ENCODE data around the gene SERPINB3.
"Not testable (repeated sequence)": the region's sequence is repeated elsewhere in the genome, so short reads cannot be mapped to it uniquely, and the experiment has no call there.

The SERPINB3 gene

DNA sequence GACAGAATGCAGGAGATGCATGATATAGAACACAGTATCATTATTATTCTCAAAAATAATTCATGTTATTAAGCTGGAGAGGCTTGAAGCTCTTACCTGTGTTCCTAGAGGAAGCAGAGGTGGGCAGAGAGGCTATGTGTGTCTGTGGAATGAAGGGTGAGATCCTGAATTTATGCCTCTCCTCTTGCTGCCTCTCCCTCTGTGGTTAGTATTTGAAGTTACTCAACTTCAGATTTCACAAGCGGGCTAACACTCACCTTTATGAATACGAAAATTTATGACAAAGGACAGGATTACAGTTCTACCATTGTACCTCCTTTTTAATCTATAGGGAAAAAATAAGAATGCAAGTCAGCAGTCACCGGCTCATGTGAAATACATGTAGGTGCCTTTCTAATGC, at the start of gene SERPINB3:
SERPINB3 (minus strand) TSS at position 144 of the 400 bp plus-strand sequence. CDS start 677 bp downstream, outside the sequence.
- not testable (repeated sequence) for H3K36me3 Mint-ChIP-seq, H3K27me3 Mint-ChIP-seq, H3K4me3 Mint-ChIP-seq, H3K4me1 Mint-ChIP-seq, H3K27ac Mint-ChIP-seq
- H3K9me3 Mint-ChIP-seq: peaks cover 11% of the 10 kb centered on the region

DNA sequence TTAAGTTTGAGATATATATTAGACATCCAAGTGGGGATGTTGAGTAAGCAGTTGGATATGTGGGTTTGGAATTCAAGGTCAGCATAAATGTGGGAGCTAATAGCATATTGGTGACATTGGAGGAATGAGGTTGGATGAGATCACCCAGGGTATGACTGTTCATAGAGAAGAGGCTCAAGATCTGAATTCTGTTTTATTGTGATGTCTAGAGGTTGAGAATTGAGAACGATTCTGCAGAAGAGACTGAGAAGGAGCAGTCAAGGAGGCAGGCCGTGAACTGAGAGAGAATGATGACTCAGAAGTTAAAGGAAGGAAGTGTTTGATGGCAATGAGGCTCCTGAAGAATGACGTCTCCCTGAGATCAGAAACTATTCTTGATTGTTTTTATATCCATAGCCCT, 47.0 kb upstream of the SERPINB3 start:
- Mint-ChIP-seq H3K27me3 (peaks cover 2% of the 10 kb centered on the region), H3K4me3 (no peak overlapping the region), H3K27ac (no peak overlapping the region), H3K4me1 (no peaks in the 10 kb centered on the region), H3K9me3 (no peaks in the 10 kb centered on the region), H3K36me3 (no peaks in the 10 kb centered on the region)

DNA sequence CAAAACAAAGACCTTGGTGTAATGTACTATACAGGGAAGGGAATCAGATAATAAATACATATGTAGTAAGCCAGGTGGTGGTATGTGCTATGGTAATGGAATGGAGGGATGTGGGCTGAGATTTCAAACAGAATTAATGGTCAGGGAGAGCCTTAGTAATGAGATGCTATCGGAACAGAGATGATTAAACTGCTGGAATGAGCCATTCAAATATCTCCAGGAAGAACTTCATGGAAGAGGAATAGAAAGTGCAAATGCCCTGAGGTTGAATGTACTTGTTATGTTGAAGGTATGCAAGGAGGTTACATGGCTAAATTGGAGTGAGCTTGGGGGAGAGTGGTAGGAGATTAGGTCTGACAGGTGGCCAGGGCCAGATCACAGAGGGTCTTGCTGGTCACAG, 46.1 kb upstream of the SERPINB3 start:
- Mint-ChIP-seq H3K4me3 (no peak overlapping the region), H3K36me3 (no peaks in the 10 kb centered on the region), H3K9me3 (no peaks in the 10 kb centered on the region), H3K27me3 (peaks cover 2% of the 10 kb centered on the region), H3K4me1 (no peaks in the 10 kb centered on the region), H3K27ac (no peak overlapping the region)

DNA sequence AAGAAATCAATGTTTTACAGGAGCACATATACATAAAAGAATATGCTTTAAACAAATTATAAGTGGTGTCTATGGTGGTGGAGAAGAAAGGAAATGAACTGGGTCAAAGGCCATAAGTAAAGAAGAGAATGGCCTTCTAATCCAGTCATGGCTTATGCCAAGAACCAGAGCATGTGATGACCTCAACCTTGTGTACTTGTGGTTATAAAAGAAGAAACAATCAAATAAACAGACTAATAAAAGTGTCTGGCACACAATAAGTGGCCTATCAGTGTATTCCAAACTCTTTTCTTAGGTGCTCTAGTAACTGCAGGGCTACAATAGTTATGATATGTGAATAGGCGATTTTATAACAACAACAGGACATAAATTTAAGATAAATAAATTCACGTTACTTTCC, 43.7 kb upstream of the SERPINB3 start:
- Mint-ChIP-seq H3K27ac (no peak overlapping the region), H3K36me3 (no peaks in the 10 kb centered on the region), H3K4me3 (no peak overlapping the region), H3K4me1 (no peaks in the 10 kb centered on the region), H3K9me3 (no peaks in the 10 kb centered on the region), H3K27me3 (peaks cover 4% of the 10 kb centered on the region)

DNA sequence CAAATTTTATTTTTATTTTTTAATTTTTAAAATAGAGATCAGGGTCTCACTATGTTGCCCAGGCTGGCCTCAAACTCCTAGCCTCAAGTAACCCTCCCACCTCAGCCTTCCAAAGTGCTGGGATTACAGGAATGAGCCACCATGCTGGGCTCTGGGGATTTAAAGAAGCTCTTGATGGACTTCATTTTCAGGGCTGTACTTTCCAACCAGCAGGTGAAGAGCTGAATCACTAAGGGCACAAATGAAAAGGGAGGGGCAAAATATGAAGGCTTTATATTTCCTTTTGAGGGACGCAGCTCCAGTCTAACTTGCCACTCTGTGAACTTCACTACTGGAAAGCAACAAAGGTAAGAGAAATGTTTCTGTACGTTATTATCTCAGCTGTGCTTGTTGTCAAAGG, 41.0 kb upstream of the SERPINB3 start, which contains the start of gene SERPINB11:
SERPINB11 (plus strand) TSS at position 301 of the 400 bp plus-strand sequence. CDS start 7,234 bp downstream, outside the sequence.
- H3K36me3 Mint-ChIP-seq: no peaks in the 10 kb centered on the region

DNA sequence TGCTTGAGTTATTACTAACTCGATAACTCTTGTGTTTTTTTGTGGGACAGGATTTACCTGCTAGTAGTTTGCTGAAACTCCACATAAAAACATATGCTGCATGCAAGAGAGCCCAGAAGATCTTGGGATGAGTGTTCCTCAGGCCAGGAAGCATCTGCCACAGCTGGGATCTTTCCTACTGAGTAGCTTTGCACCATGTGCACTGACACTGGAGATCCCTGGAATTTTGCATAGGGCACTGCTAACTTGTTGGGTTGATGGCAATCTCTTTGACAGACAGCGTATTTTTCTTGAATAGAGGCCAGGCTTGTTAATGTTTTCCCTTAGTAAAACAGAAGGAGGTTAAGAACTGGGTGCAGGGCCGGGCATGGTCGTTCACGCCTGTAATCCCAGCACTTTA, 40.3 kb upstream of the SERPINB3 start:
- Mint-ChIP-seq H3K27ac (no peak overlapping the region), H3K36me3 (no peaks in the 10 kb centered on the region), H3K4me3 (no peak overlapping the region), H3K27me3 (peaks cover 4% of the 10 kb centered on the region), H3K4me1 (no peaks in the 10 kb centered on the region), H3K9me3 (no peaks in the 10 kb centered on the region)

More for the DNA sequence above, 41.0 kb upstream of the SERPINB3 start, which contains the start of gene SERPINB11:
- H3K4me3 Mint-ChIP-seq: no peak within 1 kb of the TSS
- no peak within 1 kb of the TSS for H3K27ac Mint-ChIP-seq
- H3K27me3 Mint-ChIP-seq: peaks cover 4% of the 10 kb centered on the region
- no peaks in the 10 kb centered on the region for H3K4me1 Mint-ChIP-seq
- H3K9me3 Mint-ChIP-seq: no peaks in the 10 kb centered on the region

DNA sequence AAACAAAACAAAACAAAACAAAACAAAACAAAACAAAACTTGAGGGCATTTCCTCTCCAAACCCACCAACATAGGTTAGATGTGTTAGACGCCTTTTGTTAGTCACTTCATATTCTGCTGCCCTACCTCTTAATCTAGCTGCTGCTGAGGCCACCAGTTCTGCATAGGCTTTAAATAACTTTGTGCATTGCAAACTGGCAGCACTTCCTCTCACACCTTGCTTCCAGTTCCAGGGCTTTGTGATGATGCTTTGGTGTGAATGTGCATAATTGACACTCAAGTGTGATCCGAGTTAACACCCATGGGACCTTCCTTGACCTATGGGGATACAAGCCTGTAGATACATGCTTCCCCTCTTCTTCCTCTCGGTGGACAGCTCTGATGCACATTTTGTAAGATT, 38.8 kb upstream of the SERPINB3 start:
- Mint-ChIP-seq H3K36me3 (no peaks in the 10 kb centered on the region), H3K4me3 (no peak overlapping the region), H3K27me3 (peaks cover 4% of the 10 kb centered on the region), H3K9me3 (no peaks in the 10 kb centered on the region), H3K27ac (no peak overlapping the region), H3K4me1 (no peaks in the 10 kb centered on the region)

DNA sequence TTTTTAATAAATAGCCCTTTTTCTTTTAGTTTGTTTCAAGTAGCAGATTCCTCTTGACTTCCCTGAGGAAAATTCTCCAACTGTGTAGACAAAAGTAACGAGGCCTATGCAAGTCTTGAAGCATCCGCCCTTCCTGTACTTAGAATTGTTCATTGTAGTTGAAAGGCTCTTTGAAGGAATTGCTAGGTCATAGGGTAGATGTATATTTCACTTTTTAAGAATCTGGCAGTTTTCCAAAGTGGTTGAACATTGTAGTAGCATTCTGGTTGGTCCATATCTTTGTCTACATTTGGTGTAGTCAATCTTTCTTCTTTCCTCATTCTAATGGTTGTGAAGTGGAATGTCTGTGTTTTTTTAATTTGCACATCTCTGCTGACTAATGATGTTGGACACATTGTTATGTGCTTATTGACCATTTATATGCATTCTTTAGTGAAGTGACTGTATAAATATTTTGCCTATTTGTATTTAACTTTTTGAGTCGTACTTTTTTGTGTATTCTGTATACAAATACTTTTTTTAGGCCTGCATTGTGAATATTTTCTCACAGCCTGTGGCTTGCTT, 35.5 kb upstream of the SERPINB3 start:
- peaks cover 2% of the 10 kb centered on the region for H3K27me3 Mint-ChIP-seq
- H3K36me3 Mint-ChIP-seq: no peaks in the 10 kb centered on the region
- H3K4me3 Mint-ChIP-seq: no peak overlapping the region
- no peak overlapping the region for H3K27ac Mint-ChIP-seq
- H3K9me3 Mint-ChIP-seq: peaks cover 9% of the 10 kb centered on the region
- H3K4me1 Mint-ChIP-seq: no peaks in the 10 kb centered on the region

DNA sequence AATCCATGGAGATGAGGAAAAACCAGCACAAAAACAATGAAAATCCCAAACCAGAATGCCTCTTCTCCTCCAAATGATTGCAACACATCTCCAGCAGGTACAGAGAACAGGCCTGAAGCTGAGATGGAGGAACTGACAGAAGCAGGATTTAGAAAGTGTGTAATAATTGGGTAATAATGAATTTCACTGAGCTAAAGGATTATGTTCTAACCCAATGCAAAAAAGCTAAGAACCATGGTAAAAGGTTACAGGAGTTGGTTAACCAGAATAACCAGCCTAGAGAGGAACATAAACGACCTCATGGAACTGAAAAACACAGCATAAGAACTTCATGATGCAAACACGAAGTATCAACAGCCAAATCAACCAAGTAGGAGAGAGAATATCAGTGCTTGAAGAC, 27.4 kb upstream of the SERPINB3 start:
- Mint-ChIP-seq H3K9me3 (peaks cover 21% of the 10 kb centered on the region), H3K27me3 (peaks cover 8% of the 10 kb centered on the region), H3K36me3 (no peaks in the 10 kb centered on the region), H3K27ac (no peak overlapping the region), H3K4me3 (no peak overlapping the region), H3K4me1 (no peaks in the 10 kb centered on the region)

DNA sequence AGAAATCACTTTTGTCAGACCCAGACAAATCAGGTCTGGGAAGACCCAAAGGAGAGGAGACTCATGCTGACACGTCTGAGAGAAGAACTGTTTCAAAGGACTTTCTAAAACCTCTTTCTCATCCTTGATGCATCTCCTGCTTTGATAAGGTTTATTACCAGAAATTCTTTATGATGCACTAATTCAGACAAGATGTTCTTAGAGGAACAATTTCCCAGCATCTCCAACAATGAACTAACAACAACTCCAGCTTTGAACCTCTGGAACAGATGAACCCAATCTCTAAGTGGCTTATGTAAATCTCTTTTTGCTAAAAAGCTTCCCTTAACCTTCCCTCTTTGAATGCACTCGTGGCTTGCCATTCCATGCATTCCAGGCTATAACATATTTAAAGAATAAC, 25.2 kb upstream of the SERPINB3 start:
- Mint-ChIP-seq H3K27ac (no peak overlapping the region), H3K36me3 (no peaks in the 10 kb centered on the region), H3K4me3 (no peak overlapping the region), H3K9me3 (peaks cover 12% of the 10 kb centered on the region), H3K4me1 (no peaks in the 10 kb centered on the region), H3K27me3 (peaks cover 10% of the 10 kb centered on the region)

DNA sequence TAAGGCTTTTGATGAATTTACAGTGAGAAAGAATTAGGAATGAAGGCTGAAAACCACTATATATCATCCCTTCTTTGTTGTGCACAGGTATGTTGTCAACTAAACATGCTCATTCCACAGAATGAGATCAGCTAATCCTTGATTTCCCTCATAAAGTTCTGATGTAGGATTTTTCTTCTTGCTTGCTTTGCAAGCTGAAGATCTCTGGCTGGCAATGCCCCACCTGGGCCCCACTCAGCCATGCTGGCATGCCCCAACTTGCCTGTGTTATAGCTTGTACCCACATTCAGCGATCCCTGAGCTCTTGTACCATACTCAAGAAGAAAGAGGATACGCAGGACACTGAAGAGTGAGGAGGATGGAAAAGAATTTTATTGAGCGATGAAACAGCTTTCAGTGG, 23.0 kb upstream of the SERPINB3 start:
- peaks cover 9% of the 10 kb centered on the region for H3K9me3 Mint-ChIP-seq
- H3K36me3 Mint-ChIP-seq: no peaks in the 10 kb centered on the region
- peaks cover 12% of the 10 kb centered on the region for H3K27me3 Mint-ChIP-seq
- H3K4me1 Mint-ChIP-seq: no peaks in the 10 kb centered on the region
- H3K27ac Mint-ChIP-seq: no peak overlapping the region
- H3K4me3 Mint-ChIP-seq: no peak overlapping the region

DNA sequence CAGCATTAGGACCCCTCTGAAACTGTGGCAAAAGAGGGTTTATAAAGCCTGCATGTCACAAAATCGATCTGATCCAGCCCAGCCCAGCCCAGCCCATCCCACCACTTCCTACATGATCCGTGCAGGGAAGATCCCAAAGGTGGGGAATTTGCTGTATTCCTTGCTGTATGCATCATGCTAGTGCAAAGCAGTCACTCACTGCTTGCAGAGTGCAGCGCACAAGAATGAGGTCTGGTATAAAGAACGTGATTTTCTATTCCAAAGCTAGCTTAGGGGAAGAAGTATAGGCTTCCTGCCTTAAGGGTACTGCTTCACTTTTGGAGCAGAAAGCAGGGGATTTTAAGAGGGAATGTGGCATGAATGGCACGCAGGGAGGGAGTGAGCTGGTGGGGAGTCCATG, 22.2 kb upstream of the SERPINB3 start:
- Mint-ChIP-seq H3K4me3 (no peak overlapping the region), H3K36me3 (no peaks in the 10 kb centered on the region), H3K9me3 (peaks cover 4% of the 10 kb centered on the region), H3K27me3 (peaks cover 12% of the 10 kb centered on the region), H3K27ac (no peak overlapping the region), H3K4me1 (no peaks in the 10 kb centered on the region)

DNA sequence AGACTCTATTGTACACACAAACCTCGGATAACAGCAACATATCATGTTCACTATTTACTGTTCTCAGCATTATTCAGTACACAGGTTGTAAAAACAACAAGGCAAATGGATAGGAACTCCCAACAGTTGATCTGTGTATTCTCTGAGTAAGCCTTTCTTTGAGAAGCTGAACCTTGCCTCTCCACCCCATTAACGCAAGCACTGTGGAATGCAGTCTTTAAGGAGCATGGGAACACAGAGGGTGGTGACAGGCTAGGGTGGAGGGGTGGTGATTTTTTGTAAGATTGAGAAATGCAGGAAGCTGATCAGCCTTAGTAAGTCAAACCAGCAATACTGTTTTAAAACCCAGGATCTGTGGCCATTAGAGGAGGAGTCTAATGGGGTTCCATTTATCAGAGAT, 21.5 kb upstream of the SERPINB3 start:
- Mint-ChIP-seq H3K27me3 (peaks cover 12% of the 10 kb centered on the region), H3K36me3 (no peaks in the 10 kb centered on the region), H3K4me3 (no peak overlapping the region), H3K4me1 (no peaks in the 10 kb centered on the region), H3K9me3 (peaks cover 4% of the 10 kb centered on the region), H3K27ac (no peak overlapping the region)

DNA sequence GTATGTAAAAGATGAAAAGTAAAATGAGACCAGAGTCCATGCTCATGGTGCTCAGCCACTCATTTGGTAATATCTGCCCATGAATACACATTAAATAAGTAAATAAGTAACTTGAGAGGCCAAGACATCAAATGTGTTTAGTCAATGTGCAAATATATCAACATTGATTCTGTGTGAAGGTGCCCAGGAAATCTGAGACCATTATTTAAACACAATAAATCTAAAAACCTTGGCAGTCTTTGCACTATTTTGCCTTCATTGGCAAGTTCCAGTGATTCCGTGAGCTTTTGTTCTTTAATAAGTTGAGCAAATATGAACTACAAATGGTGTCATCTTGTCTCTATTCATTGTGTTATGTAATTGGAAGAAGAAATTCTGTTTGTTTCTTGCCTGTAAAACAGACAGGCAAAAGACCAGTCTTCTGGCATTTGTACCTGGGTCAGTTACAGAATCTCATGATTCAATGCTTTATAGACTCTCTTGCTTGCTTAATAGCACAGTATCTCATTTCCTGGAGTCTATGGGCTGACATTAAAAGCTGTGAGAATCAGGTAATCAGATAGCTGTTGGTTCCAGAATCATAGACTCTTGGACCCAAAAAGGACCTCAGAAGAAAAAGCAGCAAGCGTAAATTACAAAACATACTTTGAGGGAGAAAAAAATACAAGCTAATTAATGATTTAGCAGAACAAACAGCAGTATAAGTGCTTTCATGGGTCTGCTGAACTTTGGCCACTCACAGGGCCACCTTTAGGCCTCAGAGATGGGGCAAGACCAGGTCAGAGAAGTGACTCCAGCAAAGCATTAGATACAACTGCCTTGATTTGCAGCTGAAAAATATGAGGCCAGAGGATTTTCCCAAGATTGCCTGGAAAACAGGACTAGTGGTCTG, 20.0 kb upstream of the SERPINB3 start:
- Mint-ChIP-seq H3K27ac (no peak overlapping the region), H3K4me3 (no peak overlapping the region), H3K9me3 (peaks cover 4% of the 10 kb centered on the region), H3K4me1 (no peaks in the 10 kb centered on the region), H3K36me3 (no peaks in the 10 kb centered on the region), H3K27me3 (peaks cover 11% of the 10 kb centered on the region)

DNA sequence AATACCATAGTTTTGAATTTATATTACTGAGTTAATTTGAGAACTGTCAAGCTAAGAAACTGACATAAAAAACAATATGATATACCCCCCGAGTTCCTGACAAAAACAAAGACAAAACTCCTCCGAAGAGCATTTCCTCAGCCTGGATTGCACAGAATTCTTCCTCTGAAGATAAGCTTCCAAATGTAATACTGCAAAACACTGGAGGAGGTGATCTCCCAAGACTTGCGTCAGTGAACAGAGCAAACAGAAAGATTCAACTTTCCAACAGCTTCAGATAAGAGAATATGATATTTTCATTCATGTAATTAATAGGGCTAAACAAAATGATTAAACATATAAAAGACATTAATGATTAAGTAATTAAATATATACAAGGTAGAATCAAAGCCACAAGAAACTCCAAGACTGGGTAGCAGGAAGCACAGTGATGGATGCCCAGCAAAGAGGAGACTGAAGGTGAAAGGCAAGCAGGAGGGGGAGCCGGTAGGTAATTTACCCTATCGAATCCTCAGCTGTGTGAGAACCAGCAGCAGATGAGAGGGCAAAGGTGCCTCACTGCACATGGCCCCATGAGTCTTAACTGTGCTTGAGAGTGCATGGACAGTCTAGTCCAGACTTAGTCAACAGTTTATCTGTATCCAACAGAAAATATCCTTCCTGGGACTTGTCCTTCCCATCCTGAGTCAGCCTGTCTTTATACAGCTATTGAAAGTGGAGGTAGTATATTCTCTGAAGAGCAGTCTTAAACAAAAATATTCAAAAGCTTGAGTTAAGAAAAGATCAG, 18.3 kb upstream of the SERPINB3 start:
- H3K27ac Mint-ChIP-seq: no peak overlapping the region
- no peaks in the 10 kb centered on the region for H3K36me3 Mint-ChIP-seq
- peaks cover 4% of the 10 kb centered on the region for H3K9me3 Mint-ChIP-seq
- H3K4me1 Mint-ChIP-seq: no peaks in the 10 kb centered on the region
- H3K4me3 Mint-ChIP-seq: no peak overlapping the region
- peaks cover 7% of the 10 kb centered on the region for H3K27me3 Mint-ChIP-seq

All from activated naive CD4-positive, alpha-beta T cell treated with anti-CD3 and anti-CD28 coated beads, Interleukin-2, amount 50 U/mL, for 24 hours (primary cell).